A549 (cell line): ENCODE data around the gene IDH3B. TPM values are rescaled to one million over a fixed set of nuclear protein-coding genes. Genes with fewer than 3 reads are reported as not detected.

Source experiments
- ATAC-seq, 2 experiments: fragments of 200-7000 bp in 1 of 2; fragments of >200 bp in 1 of 2; cut with Nextera tagmentation in 1 of 2; cut with Tn5 transposase in 1 of 2; 3 replicates each; pipeline versions ENCODE4 v1.8.0 to v1.9.1; 2018 to 2020; ENCODE audit warnings: mild to moderate bottlenecking in 1 of 2, moderate library complexity in 1 of 2
- CTCF ChIA-PET: fragments of 300-600 bp; sonication (Branson Sonifier 250); formaldehyde crosslinking; extraction: SDS; loops from one replicate; lab custom pipeline; 2021; ENCODE audit warnings: antibody characterized with exemption, inconsistent platforms; lab: Yijun Ruan, JAX
- POLR2A ChIA-PET: fragments of 350-600 bp; formaldehyde crosslinking; extraction: SDS; loops from one replicate; lab custom pipeline; 2021; ENCODE audit warnings: antibody characterized with exemption, inconsistent platforms; lab: Yijun Ruan, JAX
- DNase-seq, 2 experiments: peaks; one replicate each; pipeline versions ENCODE4 v3.0.0 to v3.0.0-alpha.2; 2011 to 2016; ENCODE audit warnings: low read depth in 1 of 2, low spot score in 1 of 2
- FAIRE-seq: peaks from 2 replicates; lab custom pipeline; 2011; peaks lifted over from hg19 to GRCh38; lab: Jason Lieb, UNC
- H3K27ac ChIP-seq, 2 experiments: fragments of >200 bp; sonication (Bioruptor Twin); formaldehyde crosslinking; 3 replicates each; pipeline ENCODE4 v1.5.1; 2016 to 2017
- H3K4me1 ChIP-seq: fragments of >200 bp; sonication (Bioruptor Twin); formaldehyde crosslinking; 3 replicates; pipeline ENCODE4 v1.6.1; 2016
- H3K4me2 ChIP-seq: fragments of >200 bp; sonication (Bioruptor Twin); formaldehyde crosslinking; 3 replicates; pipeline ENCODE4 v1.6.1; 2016
- H3K4me3 ChIP-seq: fragments of >200 bp; sonication (Bioruptor Twin); formaldehyde crosslinking; 3 replicates; pipeline ENCODE4 v1.5.1; 2016
- H3K9me3 ChIP-seq: fragments of >200 bp; sonication (Bioruptor Twin); formaldehyde crosslinking; 3 replicates; pipeline ENCODE4 v1.6.1; 2016
- CBX8 ChIP-seq: fragments of 200-600 bp; sonication (generic); IDR thresholded peaks from 2 replicates; pipeline ENCODE4 v1.6.1; 2016
- CHD4 ChIP-seq: fragments of 200-600 bp; sonication (generic); IDR thresholded peaks from 2 replicates; pipeline ENCODE4 v1.6.1; 2016; ENCODE audit warnings: antibody characterized with exemption, mild to moderate bottlenecking, borderline replicate concordance
- CTCF ChIP-seq: fragments of >200 bp; sonication (Bioruptor Twin); formaldehyde crosslinking; IDR thresholded peaks from 3 replicates; pipeline ENCODE4 v1.5.1; 2016
- E2F6 ChIP-seq: IDR thresholded peaks from 2 replicates; pipeline ENCODE4 v1.6.1; 2012; ENCODE audit warnings: low read depth, borderline replicate concordance
- EHF ChIP-seq: fragments of 250-450 bp; sonication (Bioruptor Pico); IDR thresholded peaks from 2 replicates; pipeline ENCODE4 v1.5.0; 2020; ENCODE audit warnings: mild to moderate bottlenecking
- ESRRA ChIP-seq: fragments of 150-350 bp; IDR thresholded peaks from 2 replicates; pipeline ENCODE4 v1.6.1; 2014; ENCODE audit warnings: mild to moderate bottlenecking, low read length, borderline replicate concordance
- FOSB ChIP-seq: fragments of 250-450 bp; sonication (Bioruptor Pico); IDR thresholded peaks from 2 replicates; pipeline ENCODE4 v1.5.0; 2020; ENCODE audit warnings: mild to moderate bottlenecking, moderate library complexity
- FOSL2 ChIP-seq, 2 experiments: fragments of 450-650 bp in 1 of 2; fragments of >200 bp in 1 of 2; sonication (Bioruptor Twin) in 1 of 2; formaldehyde crosslinking; IDR thresholded peaks; 2 replicates each; pipeline versions ENCODE4 v1.5.0 to v1.6.1; 2016 to 2020; ENCODE audit warnings: mild to moderate bottlenecking in 1 of 2, moderate library complexity in 1 of 2
- HOXB5 ChIP-seq: fragments of 250-450 bp; sonication (Bioruptor Pico); IDR thresholded peaks from 2 replicates; pipeline ENCODE4 v1.5.0; 2020; ENCODE audit warnings: mild to moderate bottlenecking, moderate library complexity
- MAZ ChIP-seq: fragments of 150-350 bp; IDR thresholded peaks from 2 replicates; pipeline ENCODE4 v1.6.1; 2014; ENCODE audit warnings: antibody characterized with exemption, low read depth, low read length, borderline replicate concordance
- NPAS2 ChIP-seq: fragments of 250-450 bp; sonication (Bioruptor Pico); IDR thresholded peaks from 2 replicates; pipeline ENCODE4 v1.8.0; 2022; ENCODE audit warnings: mild to moderate bottlenecking, moderate library complexity, borderline replicate concordance
- PBX3 ChIP-seq: IDR thresholded peaks from 2 replicates; pipeline ENCODE4 v1.6.1; 2012
- POLR2AphosphoS2 ChIP-seq: conservative IDR thresholded peaks from 2 replicates; pipeline ENCODE4 v1.6.1; 2012; ENCODE audit warnings: low read length, improper control_type of control experiment, inconsistent platforms
- RAD21 ChIP-seq, 2 experiments: fragments of >200 bp in 1 of 2; sonication (Bioruptor Twin) in 1 of 2; formaldehyde crosslinking in 1 of 2; IDR thresholded peaks in 1 of 2; conservative IDR thresholded peaks in 1 of 2; 2 replicates in 1 of 2; 3 replicates in 1 of 2; pipeline ENCODE4 v1.6.1; 2012 to 2018; ENCODE audit warnings: inconsistent platforms in 1 of 2
- RCOR1 ChIP-seq: fragments of 150-350 bp; IDR thresholded peaks from 2 replicates; pipeline ENCODE4 v1.6.1; 2014; ENCODE audit warnings: antibody characterized with exemption, low read length, low read depth
- REST ChIP-seq: fragments of 200-600 bp; sonication (generic); IDR thresholded peaks from 2 replicates; pipeline ENCODE4 v1.6.1; 2016; ENCODE audit warnings: antibody characterized with exemption, mild to moderate bottlenecking, moderate library complexity
- SMC3 ChIP-seq: fragments of >200 bp; sonication (Bioruptor Twin); formaldehyde crosslinking; IDR thresholded peaks from 3 replicates; pipeline ENCODE4 v1.6.1; 2018; ENCODE audit warnings: inconsistent platforms
- USF2 ChIP-seq: fragments of 450-650 bp; IDR thresholded peaks from 2 replicates; pipeline ENCODE4 v1.6.1; 2014; ENCODE audit warnings: antibody characterized with exemption
- ZC3H11A ChIP-seq: fragments of 450-650 bp; IDR thresholded peaks from 2 replicates; pipeline ENCODE4 v1.6.1; 2014; ENCODE audit warnings: antibody characterized with exemption, mild to moderate bottlenecking
- ZFP36 ChIP-seq: fragments of 450-650 bp; IDR thresholded peaks from 2 replicates; pipeline ENCODE4 v1.6.1; 2014; ENCODE audit warnings: borderline replicate concordance; ENCODE audit not compliant: partially characterized antibody
- WGBS: methylation state at CpG from one replicate; pipeline ENCODE4 v1.1.6; 2017; ENCODE audit errors: missing lambda C conversion rate; 5-methylcytosine and 5-hydroxymethylcytosine counted together
- polyA plus RNA-seq, 4 experiments: library from polyadenylated mRNA; depleted of rRNA in 3 of 4; stranded (reverse); fragments of >200 nt; fragmentation: RNase III in 1 of 4; extraction: RNeasy Plus Mini Kit Qiagen cat#74134 plus additional on column Dnase treatment in 1 of 4; gene quantifications; 2 replicates in 3 of 4; 3 replicates in 1 of 4; pipeline ENCODE4 v1.2.3, GENCODE V29; 2011 to 2017

The IDH3B gene
- polyA plus RNA-seq, 2 of the 4 experiments (the other 2 are of a cell fraction): 154 to 200 TPM

- FAIRE-seq (no peak), DNase-seq (no peak), ATAC-seq (no peak)
- H3K4me2 ChIP-seq: no peak overlapping the region
- no peak for TF ChIP-seq REST
- TF ChIP-seq RAD21 (conservative IDR thresholded peaks at IDR 0.05 in 1 of 2, IDR thresholded peaks at IDR 0.05 in 1 of 2): no peak
- TF ChIP-seq SMC3: no peak
- no peak for TF ChIP-seq POLR2AphosphoS2
- no peak for TF ChIP-seq HOXB5 (CRISPR knock-in tag)
- TF ChIP-seq FOSL2 (IDR thresholded peaks at IDR 0.05): no peak
- no peak for TF ChIP-seq FOSL2 (CRISPR knock-in tag; IDR thresholded peaks at IDR 0.05)
- no peak for TF ChIP-seq USF2
- TF ChIP-seq CBX8: no peak
- no peak for TF ChIP-seq ZC3H11A
- TF ChIP-seq RCOR1: no peak
- TF ChIP-seq CTCF: no peak
- no peak for TF ChIP-seq FOSB
- TF ChIP-seq PBX3: no peak
- no peak for TF ChIP-seq MAZ
- POLR2A ChIA-PET: no interaction called here
- 44% methylated on average over 15 of the region's 17 CpGs for WGBS
- H3K4me1 ChIP-seq: no peaks in the 10 kb centered on the region
- H3K4me3 ChIP-seq: no peak overlapping the region
- CTCF ChIA-PET: interaction anchor here (1.1 to 3.4 kb wide), 6 partner anchors 12 to 291 kb away, joined by 3 to 19 read pairs (median 4); no protein-coding TSS in a partner anchor
- H3K27ac ChIP-seq: no peak overlapping the region
- no peaks in the 10 kb centered on the region for H3K9me3 ChIP-seq
Measured at GRCh38 chr20:2709205-2709981, 45.4 kb upstream of the IDH3B start.

DNA sequence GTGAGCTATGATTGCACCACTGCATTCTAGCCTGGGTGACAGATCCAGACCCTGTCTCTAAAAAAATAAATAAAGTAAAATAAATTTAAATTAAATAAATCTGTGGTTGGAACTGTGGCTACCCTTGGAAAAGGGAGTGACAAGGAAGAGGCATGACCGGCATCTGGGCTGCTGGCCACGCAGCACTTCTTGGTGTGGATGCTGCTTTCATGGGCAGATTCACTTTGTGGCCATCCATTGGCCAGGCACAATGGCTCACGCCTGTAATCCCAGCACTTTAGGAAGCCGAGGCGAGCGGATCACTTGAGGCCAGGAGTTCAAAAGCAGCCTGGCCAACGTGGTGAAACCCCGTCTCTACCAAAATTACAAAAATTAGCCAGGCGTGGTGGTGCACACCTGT is 44.6 kb upstream of the IDH3B start:
- CTCF ChIA-PET: interaction anchor here (1.0 to 3.4 kb wide), 6 partner anchors 10 to 292 kb away, joined by 3 to 19 read pairs (median 4); no protein-coding TSS in a partner anchor
- H3K4me1 ChIP-seq: no peaks in the 10 kb centered on the region
- no peak for TF ChIP-seq NPAS2 (CRISPR knock-in tag)
- TF ChIP-seq E2F6: no peak
- no peak for TF ChIP-seq SMC3
- TF ChIP-seq MAZ: no peak
- TF ChIP-seq FOSB: no peak
- TF ChIP-seq CHD4: no peak
- no peak for TF ChIP-seq EHF (CRISPR knock-in tag)
- no peak for TF ChIP-seq HOXB5 (CRISPR knock-in tag)
- no peak for TF ChIP-seq ZFP36
- no peak for TF ChIP-seq ESRRA
- TF ChIP-seq, all 56 proteins: peak for 0
- Histone ChIP-seq H3K4me2 (no peak overlapping the region), H3K4me3 (no peak overlapping the region), H3K27ac (no peak overlapping the region), H3K9me3 (no peaks in the 10 kb centered on the region)
- no peak for DNase-seq
- no peak for FAIRE-seq
- POLR2A ChIA-PET: no interaction called here
- WGBS: 68% methylated on average over 9 of the region's 9 CpGs
- ATAC-seq: no peak
